ENCODE results near the gene RAB18.

DNA sequence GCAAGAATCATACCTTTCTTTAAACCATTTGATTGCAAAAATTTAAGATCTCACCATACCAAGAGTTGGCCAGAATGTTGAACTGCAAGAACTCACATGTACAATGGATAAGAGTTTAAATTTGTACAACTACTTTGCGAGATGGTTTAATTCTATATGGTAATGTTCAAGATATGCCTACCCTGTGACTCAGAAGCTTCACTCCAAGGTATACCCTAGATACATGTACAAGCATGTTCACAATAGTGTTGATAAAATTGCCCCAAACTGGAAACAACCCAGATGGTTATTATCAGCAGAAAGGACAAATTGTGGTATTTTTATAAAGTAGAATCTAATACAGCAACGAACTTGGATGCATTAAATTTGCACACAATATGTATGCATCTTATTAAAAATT is 25.1 kb upstream of the RAB18 start:
- TF ChIP-seq, protein P1, sequence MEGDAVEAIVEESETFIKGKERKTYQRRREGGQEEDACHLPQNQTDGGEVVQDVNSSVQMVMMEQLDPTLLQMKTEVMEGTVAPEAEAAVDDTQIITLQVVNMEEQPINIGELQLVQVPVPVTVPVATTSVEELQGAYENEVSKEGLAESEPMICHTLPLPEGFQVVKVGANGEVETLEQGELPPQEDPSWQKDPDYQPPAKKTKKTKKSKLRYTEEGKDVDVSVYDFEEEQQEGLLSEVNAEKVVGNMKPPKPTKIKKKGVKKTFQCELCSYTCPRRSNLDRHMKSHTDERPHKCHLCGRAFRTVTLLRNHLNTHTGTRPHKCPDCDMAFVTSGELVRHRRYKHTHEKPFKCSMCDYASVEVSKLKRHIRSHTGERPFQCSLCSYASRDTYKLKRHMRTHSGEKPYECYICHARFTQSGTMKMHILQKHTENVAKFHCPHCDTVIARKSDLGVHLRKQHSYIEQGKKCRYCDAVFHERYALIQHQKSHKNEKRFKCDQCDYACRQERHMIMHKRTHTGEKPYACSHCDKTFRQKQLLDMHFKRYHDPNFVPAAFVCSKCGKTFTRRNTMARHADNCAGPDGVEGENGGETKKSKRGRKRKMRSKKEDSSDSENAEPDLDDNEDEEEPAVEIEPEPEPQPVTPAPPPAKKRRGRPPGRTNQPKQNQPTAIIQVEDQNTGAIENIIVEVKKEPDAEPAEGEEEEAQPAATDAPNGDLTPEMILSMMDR (IDR thresholded peaks at IDR 0.05): no peak
- no peak for TF ChIP-seq EZH2 (IDR thresholded peaks at IDR 0.05; ENCODE audit: borderline replicate concordance, insufficient read depth, low read depth, low read length, poor library complexity, severe bottlenecking)

Data from B cell (primary cell).